Lung (tissue), 12 donors: ENCODE data around the gene HTRA3. TPM values are rescaled to one million over a fixed set of nuclear protein-coding genes. Genes with fewer than 3 reads are reported as not detected.

ENCODE experiments used
- ATAC-seq: fragments of 200-7000 bp; cut with Tn5 transposase; one replicate; pipeline ENCODE4 v1.9.1; 2020; ENCODE audit warnings: moderate number of reproducible peaks; ENCODE audit not compliant: insufficient read depth, low FRiP score
- DNase-seq, 3 donors: peaks; one replicate each; pipeline ENCODE4 v3.0.0-alpha.2; 2013 to 2017
- H3K27ac ChIP-seq, 2 donors: one replicate each; pipeline ENCODE4 v1.5.1; 2013; ENCODE audit warnings: mild to moderate bottlenecking in 2 of 2, moderate library complexity in 2 of 2, control low read depth in 1 of 2, inconsistent platforms in 1 of 2, low read depth in 1 of 2, low read length in 1 of 2
- H3K27me3 ChIP-seq, 3 donors: one replicate each; pipeline ENCODE4 v1.5.1; 2013; ENCODE audit warnings: low read length in 2 of 3; ENCODE audit not compliant: control insufficient read depth in 3 of 3, insufficient read depth in 3 of 3
- H3K36me3 ChIP-seq, 4 donors: one replicate each; pipeline ENCODE4 v1.5.1; 2013; ENCODE audit warnings: low read length in 4 of 4, mild to moderate bottlenecking in 1 of 4, moderate library complexity in 1 of 4; ENCODE audit not compliant: control insufficient read depth in 4 of 4, insufficient read depth in 4 of 4
- H3K4me1 ChIP-seq, 5 donors: one replicate each; pipeline ENCODE4 v1.5.1; 2013; ENCODE audit warnings: low read length in 5 of 5, mild to moderate bottlenecking in 2 of 5, moderate library complexity in 1 of 5; ENCODE audit not compliant: control insufficient read depth in 5 of 5, insufficient read depth in 5 of 5
- H3K4me3 ChIP-seq: one replicate; pipeline ENCODE4 v1.5.1; 2013; ENCODE audit warnings: mild to moderate bottlenecking, control low read depth, moderate library complexity
- H3K9ac ChIP-seq, 2 donors: one replicate each; pipeline ENCODE4 v1.5.1; 2013; ENCODE audit warnings: low read length in 2 of 2, control low read depth in 1 of 2; ENCODE audit not compliant: insufficient read depth in 1 of 2
- H3K9me3 ChIP-seq, 4 donors: one replicate each; pipeline ENCODE4 v1.5.1; 2013; ENCODE audit warnings: low read length in 3 of 4, mild to moderate bottlenecking in 1 of 4, moderate library complexity in 1 of 4; ENCODE audit not compliant: control insufficient read depth in 4 of 4, insufficient read depth in 3 of 4
- WGBS, 2 donors: extraction: QIAGEN DNeasy Blood & Tissue Kit; methylation state at CpG; one replicate each; pipeline ENCODE4 v1.1.7; 2013; 5-methylcytosine and 5-hydroxymethylcytosine counted together
- polyA plus RNA-seq, 2 donors: library from polyadenylated mRNA; stranded (reverse); fragments of 200-250 nt; gene quantifications; one replicate each; pipeline ENCODE4 v1.2.1, GENCODE V29; 2013
- total RNA-seq, 2 donors: library from RNA; depleted of rRNA in 1 of 2; stranded (reverse); fragments of >200 nt in 1 of 2; gene quantifications; one replicate each; pipeline ENCODE4 v1.2.1, GENCODE V29; 2014 to 2021
- TF ChIP-seq, protein P1 (sequence below): IDR thresholded peaks from 2 replicates; pipeline ENCODE4 v1.5.1; 2012; ENCODE audit warnings: mild to moderate bottlenecking; ENCODE audit errors: control extremely low read depth, extremely low read depth
- donor health status: control.
- donor health status: control.
- donor health status: Bipolar disorder and iron deficiency.
- donor health status: healthy.
- donor health status: DM: yes; HTN: yes; CAD: no.

HTRA3 gene
- total and polyA plus RNA-seq, 4 donors: 9.5 to 23.5 (median 17.8) TPM

DNA sequence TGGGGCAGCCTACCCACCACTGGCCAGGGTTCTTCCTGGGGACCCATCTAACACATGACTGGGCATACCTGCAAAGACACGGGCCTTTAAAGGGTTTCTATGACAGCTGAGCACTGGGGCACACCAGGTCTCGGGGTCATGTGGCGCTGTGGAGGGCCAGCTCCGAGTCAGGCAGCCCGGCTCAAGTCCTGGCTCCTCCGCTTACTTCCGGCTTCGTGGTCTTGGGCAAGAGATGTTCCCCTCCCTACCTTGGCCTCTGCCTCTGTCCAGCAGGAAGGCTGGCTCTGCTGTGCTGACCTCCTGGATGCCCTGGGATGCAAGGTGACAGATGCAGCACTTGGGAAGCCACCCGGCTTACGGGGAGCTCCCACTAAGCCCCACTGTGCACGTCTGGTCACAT, 37.6 kb downstream of the HTRA3 start:
- no peaks in the 10 kb centered on the region for H3K36me3 ChIP-seq
- H3K9me3 ChIP-seq: peaks cover 0 to 3% (median 0%) of the 10 kb centered on the region in 4 donors
- TF ChIP-seq, protein P1, sequence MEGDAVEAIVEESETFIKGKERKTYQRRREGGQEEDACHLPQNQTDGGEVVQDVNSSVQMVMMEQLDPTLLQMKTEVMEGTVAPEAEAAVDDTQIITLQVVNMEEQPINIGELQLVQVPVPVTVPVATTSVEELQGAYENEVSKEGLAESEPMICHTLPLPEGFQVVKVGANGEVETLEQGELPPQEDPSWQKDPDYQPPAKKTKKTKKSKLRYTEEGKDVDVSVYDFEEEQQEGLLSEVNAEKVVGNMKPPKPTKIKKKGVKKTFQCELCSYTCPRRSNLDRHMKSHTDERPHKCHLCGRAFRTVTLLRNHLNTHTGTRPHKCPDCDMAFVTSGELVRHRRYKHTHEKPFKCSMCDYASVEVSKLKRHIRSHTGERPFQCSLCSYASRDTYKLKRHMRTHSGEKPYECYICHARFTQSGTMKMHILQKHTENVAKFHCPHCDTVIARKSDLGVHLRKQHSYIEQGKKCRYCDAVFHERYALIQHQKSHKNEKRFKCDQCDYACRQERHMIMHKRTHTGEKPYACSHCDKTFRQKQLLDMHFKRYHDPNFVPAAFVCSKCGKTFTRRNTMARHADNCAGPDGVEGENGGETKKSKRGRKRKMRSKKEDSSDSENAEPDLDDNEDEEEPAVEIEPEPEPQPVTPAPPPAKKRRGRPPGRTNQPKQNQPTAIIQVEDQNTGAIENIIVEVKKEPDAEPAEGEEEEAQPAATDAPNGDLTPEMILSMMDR: no peak
- no peak for ATAC-seq
- H3K27ac ChIP-seq: no peak overlapping the region
- H3K9ac ChIP-seq: no peak overlapping the region
- no peak overlapping the region for H3K4me3 ChIP-seq
- H3K4me1 ChIP-seq: peaks cover 0 to 16% (median 3%) of the 10 kb centered on the region in 5 donors
- no peak for DNase-seq
- H3K27me3 ChIP-seq: no peaks in the 10 kb centered on the region
- WGBS, 2 donors: 71 to 78% methylated on average over 11 of the region's 11 CpGs

DNA sequence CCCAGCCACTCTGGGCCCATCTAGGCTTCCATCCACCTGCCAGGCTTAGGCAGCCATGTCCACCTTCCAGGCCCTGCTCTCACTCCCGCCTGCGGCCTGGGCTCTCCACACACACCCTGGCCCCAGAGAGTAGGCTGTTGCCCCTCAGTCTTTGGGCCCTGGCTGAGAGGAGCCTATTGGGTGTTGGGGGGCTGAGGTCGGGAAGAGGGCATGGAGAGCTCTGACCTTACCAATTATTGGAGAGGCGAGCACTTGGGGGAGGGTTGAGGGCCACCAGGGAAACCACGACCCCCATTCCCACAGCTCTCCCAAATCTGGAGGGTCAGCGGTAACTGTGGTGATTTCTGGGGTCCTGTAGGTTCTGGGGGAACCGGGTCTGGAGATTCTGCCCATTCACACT, 38.2 kb downstream of the HTRA3 start:
- peaks cover 0 to 16% (median 3%) of the 10 kb centered on the region in 5 donors for H3K4me1 ChIP-seq
- no peak overlapping the region for H3K27ac ChIP-seq
- no peak for DNase-seq
- 92 to 98% methylated on average over 7 of the region's 7 CpGs for WGBS, 2 donors
- no peak overlapping the region for H3K9ac ChIP-seq
- no peak for ATAC-seq
- H3K36me3 ChIP-seq: no peaks in the 10 kb centered on the region
- H3K9me3 ChIP-seq: peaks cover 0 to 3% (median 0%) of the 10 kb centered on the region in 4 donors
- H3K27me3 ChIP-seq: no peaks in the 10 kb centered on the region
- TF ChIP-seq, protein P1: no peak
- no peak overlapping the region for H3K4me3 ChIP-seq

DNA sequence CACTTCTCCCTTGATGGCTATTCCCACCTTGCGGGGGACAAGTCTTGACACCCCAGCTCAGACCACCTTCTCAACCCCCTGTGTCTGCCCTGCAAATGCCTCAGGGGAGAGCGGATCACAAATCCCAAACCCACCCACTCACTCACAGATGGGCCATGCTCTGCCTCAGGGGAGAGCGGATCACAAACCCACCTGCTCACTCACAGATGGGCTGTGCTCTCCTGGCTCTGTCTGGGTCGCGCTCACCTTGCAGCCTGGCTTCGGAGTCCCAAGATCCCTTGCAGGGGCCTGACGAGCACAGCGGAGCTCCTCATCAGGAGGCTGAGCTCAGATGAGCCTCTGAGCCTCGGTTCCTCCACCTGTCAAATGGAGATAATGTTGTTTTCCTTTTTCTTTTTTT, 38.6 kb downstream of the HTRA3 start:
- Histone ChIP-seq H3K36me3 (no peaks in the 10 kb centered on the region), H3K27ac (no peak overlapping the region), H3K9me3 (peaks cover 0 to 3% (median 0%) of the 10 kb centered on the region in 4 donors), H3K4me3 (no peak overlapping the region), H3K9ac (no peak overlapping the region), H3K4me1 (peaks cover 0 to 16% (median 3%) of the 10 kb centered on the region in 5 donors), H3K27me3 (no peaks in the 10 kb centered on the region)
- DNase-seq (no peak), ATAC-seq (no peak)
- TF ChIP-seq, protein P1: no peak
- WGBS, 2 donors: 95% methylated on average over 9 of the region's 9 CpGs
